Measurements from ENCODE around the gene ARRDC3. TPM values are rescaled to one million over a fixed set of nuclear protein-coding genes. Genes with fewer than 3 reads are reported as not detected.
A peak's percentile ranks its signal among the peaks of the same experiment; 100 is the strongest.

The ARRDC3 gene
- total and polyA plus RNA-seq, 9 of the 15 experiments (the other 6 are each of a cell fraction or from before 2014, with no cell fraction given): 15.3 to 58.1 (median 39.4) TPM

GRCh38 chr5:91381239-91381773 lies 1.8 kb downstream of the ARRDC3 start (continued):
- TF ChIP-seq BCL6 (CRISPR knock-in tag; IDR thresholded peaks at IDR 0.05): 0 out of 2 replicates have a peak, but pooled peaks have one; percentile 8
- peak; percentile 64; the same call in 1 of the 2 replicates for TF ChIP-seq ILF3 (IDR thresholded peaks at IDR 0.05; ENCODE audit: borderline replicate concordance)
- 0 out of 2 replicates have a peak, but pooled peaks have one; percentile 5 for TF ChIP-seq PHTF2 (CRISPR knock-in tag; IDR thresholded peaks at IDR 0.05)
- TF ChIP-seq ZEB2 (IDR thresholded peaks at IDR 0.05): no peak
- TF ChIP-seq ESRRB (CRISPR knock-in tag; IDR thresholded peaks at IDR 0.05; ENCODE audit: borderline replicate concordance): peak; percentile 46; the same call in 1 of the 2 replicates
- TF ChIP-seq CHD7 (IDR thresholded peaks at IDR 0.05; ENCODE audit: low read depth, low read length): no peak
- TF ChIP-seq SMAD3 (CRISPR knock-in tag; conservative IDR thresholded peaks at IDR 0.05): 0 out of 2 replicates have a peak, but pooled peaks have one; percentile 31
- TF ChIP-seq EZH2 (IDR thresholded peaks at IDR 0.05; ENCODE audit: borderline replicate concordance, low read depth, low read length): no peak
- TF ChIP-seq, protein P1, sequence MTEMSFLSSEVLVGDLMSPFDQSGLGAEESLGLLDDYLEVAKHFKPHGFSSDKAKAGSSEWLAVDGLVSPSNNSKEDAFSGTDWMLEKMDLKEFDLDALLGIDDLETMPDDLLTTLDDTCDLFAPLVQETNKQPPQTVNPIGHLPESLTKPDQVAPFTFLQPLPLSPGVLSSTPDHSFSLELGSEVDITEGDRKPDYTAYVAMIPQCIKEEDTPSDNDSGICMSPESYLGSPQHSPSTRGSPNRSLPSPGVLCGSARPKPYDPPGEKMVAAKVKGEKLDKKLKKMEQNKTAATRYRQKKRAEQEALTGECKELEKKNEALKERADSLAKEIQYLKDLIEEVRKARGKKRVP (CRISPR knock-in tag; IDR thresholded peaks at IDR 0.05): 0 out of 2 replicates have a peak, but pooled peaks have one; percentile 6
- no peak for TF ChIP-seq SRF (CRISPR knock-in tag; IDR thresholded peaks at IDR 0.05)
